Raji (cell line): ENCODE results near the gene MAGI1.

Source experiments
- POLR2A ChIP-seq: IDR thresholded peaks from 2 replicates; pipeline ENCODE4 v1.6.1; 2011; ENCODE audit warnings: low read depth, low read length, control low read depth; ENCODE audit not compliant: insufficient read depth

The MAGI1 gene

DNA sequence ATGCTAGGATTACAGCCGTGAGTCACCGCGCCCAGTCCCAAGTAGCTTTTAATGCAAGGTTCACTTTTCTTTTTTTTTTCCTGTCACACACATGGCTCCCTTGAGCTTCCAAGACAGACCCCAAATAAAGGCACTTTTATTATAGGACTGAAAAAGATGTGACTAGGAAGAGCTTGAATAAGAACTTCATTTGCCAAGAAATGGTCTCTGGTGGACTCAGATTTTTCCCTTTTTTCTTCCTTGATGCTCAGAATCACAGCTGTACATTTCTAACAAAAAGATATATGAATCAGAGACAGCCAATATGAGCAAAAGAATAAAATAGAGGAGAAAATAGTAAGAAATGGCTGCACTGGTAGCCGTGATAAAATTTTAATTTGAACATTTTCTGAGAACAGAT, 337.2 kb downstream of the MAGI1 start:
- TF ChIP-seq POLR2A = no peak

DNA sequence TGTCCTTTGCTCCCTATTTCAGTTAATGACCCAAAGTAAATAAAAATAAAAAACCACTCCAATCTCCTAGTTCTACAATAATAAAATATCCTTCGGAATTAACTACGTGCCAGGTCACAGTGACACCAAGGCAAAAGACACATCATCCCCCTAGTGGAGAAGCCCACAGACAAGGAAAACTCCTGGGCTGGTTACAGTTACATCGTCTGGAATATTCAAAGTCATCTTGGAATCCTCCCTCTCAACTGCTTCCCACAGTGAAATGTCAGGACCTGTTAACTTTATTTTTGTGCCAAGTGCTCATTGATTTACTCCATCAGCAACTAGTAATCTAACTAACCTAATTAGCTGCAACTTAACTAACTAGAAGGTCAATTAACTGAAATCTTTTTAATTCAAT, 349.3 kb downstream of the MAGI1 start:
- no peak for TF ChIP-seq POLR2A

DNA sequence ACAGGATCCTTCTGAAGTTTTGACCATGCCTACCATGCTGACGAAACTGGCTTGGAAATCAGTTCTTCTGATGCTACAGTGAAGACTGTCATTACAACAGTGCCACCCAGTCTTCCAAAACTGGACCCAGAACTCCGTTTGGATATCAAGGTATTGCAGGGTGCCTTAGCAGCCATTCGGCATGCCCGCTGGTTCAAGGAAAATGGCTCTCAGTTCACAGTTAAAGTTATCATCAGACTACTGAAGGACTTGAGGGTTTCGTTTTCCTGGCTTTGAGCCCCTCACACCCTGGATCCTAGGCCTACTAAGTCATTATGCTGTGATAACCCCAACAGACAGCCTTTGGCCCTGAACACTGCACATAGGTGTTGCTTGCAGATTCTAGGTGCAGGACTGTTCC, 351.0 kb downstream of the MAGI1 start:
- TF ChIP-seq POLR2A = no peak

DNA sequence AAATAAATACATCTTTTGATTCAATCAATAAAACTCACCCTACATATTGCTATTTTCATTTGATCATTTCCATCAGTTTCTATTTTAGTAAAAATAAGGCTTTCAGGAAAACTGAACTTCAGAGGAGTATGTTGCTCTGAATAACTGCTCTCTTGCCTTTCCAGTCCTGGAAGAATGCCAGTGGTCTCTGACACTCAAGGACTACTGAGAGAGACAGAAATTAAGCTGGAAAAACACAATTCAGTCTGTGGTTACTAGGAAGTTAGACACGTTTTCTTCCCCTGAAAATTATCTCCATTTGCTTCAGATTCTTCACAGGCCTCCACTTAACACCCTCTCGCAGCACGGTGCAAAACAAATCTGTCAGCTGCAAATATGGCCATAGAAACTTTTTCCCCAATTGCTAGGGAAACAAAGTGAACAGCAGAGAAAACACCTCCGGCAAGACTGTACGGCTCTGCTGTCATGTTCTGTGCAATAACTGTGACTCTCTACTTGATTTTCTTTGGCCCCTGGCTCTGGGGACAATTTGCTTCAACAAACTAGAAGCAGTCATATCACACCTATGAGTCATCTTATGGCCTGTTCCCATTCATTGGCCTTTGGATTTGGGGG, 353.0 kb downstream of the MAGI1 start:
- TF ChIP-seq POLR2A = no peak

DNA sequence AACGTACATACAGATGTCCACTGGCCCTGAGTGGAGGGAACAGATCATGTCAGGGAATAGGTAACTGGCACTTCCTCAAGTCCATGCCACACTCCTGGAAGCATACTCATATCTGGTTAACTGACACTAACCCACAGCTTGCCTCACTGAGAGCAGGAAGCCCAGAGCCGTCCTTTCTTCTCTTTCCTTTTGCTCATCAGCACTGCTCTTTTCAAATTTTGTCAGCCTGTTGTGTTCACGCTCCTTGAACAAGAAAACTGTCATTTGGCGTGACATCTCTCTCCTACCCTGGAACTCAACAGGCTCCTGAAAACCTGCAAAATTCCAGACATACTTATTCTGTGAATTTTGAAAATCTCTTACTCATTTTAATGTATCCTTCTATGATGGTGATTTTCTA, 360.2 kb downstream of the MAGI1 start:
- no peak for TF ChIP-seq POLR2A

DNA sequence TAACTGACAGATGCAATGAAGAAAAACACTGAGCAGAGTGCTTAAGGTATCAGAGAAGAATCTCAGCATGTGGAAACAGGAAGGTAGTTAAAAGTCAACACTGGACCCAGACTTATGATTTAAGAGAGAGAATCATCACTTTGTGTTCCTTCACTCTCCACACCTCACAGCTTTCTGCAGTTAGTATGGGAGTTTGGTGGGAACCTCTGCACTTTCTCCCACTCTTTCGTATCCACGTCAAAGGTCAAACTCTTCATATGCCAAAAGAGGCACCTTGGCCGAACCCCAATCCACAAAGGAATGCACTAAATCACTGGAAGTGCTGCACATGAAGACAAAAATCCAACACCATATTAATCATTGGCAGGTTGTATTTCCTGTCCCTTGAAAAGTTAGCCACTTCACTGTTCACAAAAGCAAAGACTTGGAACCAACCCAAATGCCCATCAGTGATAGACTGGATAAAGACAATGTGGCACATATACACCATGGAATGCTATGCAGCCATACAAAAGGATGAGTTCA, 361.2 kb downstream of the MAGI1 start:
- TF ChIP-seq POLR2A = no peak

DNA sequence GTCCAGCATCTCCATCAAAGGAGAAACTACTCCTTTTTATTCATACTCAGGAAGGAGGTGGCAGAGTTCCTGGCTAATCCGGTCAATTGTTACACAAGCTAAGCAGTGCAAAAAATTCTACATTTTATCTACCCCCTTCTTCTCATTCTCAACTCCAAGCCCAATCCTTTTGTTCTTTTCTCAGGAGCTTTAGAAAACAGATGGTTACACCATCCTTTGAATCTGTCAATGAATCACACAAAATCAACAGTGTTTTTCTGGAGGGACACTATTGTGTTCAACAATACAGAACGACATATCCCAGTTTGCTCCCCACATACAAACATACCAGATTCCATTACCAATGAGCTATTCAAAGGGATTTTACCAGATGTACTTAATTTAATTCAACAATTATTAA, 362.1 kb downstream of the MAGI1 start:
- no peak for TF ChIP-seq POLR2A

DNA sequence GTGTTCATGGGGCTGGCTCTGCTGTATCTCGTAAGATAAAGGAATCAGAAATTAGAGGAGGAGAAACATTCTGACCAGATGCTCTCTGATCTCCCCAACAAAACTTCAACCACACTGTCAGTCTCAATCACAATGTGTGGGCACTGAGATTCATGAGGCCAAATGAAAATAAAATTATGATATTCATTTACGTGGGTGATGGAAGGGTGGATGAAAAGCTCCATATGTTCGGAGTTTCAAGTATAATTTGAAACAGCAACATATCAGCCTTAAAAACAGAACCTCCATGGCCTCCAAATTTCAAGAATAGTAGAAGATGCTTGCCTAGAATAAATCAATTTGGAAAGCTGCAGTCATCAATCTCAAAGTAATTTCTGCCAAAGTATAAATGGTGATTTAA, 363.7 kb downstream of the MAGI1 start:
- no peak for TF ChIP-seq POLR2A

DNA sequence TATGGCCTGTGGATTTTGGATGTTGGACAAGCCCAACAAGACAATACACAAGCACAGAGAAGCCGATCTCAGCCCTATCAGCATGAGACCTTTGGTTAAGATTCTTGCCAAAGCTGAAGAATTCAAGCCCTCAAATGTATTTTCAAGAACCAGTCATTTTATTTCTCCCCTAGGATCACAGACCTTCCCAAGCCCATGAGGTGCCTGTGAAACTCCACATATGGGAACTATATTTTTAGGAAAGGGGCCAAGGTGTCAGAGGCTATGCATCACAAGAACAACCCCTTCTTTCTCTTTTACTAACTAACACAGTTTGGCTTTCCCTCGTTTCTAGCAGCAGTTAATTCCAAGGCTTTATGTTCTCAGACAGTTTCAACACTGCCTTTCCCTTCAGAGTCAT, 364.5 kb downstream of the MAGI1 start:
- no peak for TF ChIP-seq POLR2A

DNA sequence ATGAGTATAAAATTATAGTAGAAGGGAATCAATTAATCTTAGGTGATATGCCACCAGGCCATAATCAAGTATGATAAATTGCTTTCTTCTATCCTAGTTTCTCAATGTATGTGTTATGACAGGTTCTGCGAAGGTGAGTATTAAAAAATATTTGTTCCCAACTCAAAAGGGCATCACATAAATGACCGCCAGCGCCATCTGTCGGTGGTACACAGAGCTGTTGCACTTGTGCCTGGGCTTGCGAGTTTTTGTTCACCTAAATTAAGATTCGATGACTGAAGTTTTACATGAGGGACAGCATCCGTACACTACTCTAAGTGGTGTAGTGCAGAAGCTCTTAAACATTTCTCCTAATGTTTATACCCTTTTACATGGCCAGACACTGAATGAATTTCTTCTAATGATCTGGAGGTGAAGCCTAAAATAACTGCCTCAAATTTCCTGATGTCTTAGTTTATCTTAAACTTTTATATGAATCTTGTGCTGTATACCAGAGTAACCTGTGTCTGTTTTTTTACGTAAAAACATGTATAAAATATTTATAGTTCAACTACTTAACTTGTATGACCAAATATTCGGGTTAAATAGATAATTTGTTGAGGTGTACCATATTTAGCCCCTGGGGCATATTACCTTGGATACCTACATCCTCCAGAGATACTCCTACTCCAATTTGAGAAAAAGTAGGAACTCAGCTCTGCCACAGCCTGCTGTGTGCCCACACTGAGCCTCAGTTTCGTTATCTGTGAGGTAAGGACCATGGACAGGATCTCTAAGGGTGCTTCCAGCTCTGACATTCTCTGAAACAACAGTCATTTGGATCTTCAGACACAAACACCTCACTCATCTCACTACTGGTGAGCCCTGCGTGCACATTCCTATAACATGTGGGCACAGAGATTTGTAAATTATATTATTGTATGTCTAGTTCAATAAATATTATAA, 365.6 kb downstream of the MAGI1 start:
- no peak for TF ChIP-seq POLR2A

DNA sequence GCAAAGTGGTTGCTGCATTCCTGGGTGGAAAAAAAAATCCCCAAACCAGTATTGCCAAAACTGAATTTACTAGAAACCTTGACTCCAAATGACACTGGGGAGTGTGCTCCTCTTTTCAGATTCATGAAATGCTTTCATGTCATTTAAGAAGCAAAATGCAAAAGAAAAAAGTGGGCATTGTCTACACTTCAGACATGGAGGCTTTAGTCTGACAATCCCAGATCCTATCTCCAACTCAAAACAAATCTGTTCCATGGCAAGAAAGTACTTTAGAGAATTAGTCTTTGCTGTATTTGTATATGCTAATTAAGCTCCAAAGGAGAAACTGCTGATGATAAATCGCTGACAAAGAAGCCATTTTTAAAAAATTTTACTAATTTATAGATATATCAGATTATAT, 366.7 kb downstream of the MAGI1 start:
- TF ChIP-seq POLR2A = no peak

DNA sequence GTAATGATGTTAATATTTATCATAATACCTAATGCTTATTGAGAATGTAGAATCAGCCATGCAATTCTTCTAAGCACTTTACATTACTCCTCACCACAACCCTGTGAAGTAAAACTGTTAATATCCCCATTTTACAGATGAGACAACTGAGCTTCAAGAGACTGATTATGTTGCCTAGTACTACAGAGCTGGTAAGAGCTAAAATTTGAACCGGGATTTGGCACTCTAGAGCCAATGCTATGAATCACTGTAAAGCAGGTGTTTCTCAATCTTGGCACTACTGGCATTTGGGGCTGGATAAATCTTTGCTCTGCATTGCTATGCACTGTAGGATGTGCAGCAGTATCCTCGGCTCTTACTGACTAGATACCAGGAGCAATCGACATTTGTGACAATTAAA, 367.7 kb downstream of the MAGI1 start:
- no peak for TF ChIP-seq POLR2A

DNA sequence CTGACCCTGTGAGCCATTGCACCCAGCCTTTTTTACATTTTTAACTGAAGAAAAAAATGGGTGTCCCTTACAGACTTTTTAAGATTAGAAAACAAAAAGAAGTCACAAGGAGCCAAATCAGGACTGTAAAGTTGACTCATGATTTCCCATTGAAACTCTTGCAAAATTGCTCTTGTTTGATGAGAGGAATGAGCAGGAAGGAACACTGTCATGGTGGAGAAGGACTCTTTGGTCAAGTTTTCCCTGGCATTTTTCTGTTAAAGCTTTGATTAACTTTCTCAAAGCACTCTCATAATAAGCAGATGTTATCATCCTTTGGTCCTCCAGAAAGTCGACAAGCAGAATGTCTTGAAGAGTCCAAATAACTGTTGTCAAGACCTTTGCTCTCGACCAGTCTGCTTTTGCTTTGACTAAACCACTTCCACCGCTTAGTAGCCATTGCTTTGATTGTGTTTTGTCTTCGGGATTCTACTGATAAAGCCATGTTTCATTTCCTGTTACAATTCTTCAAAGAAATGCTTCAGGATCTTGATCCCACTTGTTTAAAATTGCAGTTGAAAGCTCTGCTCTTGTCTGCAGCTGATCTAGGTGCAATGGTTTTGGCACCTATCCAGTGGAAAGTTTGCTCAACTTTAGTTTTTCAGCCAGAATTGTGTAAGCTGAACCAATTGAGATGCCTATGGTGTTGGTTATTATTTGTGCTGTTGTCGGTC, 369.4 kb downstream of the MAGI1 start:
- no peak for TF ChIP-seq POLR2A

DNA sequence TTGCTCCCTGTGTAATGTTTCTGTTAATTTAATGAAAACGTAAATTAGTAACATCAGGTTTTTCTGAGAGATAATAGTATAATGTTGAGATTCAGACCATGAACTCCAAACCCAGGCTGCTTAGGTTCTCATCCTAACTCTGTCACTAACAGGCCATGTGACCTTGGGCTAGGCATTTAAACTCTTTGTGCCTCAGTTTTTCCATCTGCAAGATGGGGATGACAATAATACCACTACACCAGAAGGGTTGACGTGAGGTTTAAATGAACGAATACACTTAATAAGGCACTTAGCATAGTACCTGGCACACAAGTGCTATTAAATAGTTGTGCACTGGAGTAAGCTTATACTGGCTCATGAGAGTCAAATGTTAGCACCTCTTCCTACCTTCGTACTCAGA, 370.8 kb downstream of the MAGI1 start:
- no peak for TF ChIP-seq POLR2A

DNA sequence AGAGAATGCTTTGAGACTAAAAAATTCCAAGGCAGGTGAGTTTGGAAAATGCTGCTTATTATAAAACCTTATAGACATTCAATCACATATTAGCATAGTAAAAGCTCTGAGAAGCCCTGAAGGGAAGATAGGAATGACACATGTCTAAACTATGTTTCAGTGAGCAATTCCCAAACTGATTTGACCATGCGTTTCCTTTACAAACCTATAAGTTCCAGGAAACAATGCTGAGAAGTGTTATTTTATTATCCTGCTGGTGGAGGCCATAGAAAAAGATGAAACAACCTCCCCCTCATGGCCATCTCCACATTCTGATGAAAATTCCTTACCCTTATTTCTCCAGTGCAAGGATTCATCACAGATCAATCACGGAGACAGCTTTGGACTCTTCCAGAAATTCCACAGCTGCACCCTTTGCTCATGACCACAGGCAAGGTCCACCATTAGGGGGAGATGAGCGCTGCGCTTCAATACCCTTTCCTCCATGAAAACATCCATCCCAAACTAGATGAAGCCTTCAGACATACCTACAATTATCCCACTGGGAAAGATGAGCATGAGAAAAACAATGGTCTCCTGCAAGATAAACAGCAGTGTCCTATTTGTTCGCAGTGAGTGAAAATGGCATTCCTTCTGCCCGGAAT, 372.1 kb downstream of the MAGI1 start:
- TF ChIP-seq POLR2A = no peak

DNA sequence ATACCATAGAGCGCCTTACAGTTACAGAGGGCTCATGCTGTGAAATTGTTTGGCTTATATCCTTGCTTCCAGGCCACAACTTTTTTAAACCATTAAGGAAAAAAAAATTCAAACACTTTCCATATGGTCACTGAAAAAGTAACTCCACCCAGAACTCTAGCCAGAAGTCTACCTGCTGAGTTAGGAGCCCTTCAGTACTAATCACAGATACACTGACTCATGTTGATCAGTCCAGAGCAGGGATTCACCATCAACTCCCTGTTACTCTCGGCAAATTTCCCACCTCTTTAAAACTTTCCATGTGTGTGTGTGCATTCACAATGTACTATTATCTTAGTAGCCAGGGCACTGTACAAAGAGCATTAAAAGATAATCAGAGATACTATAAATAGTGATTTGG, 372.8 kb downstream of the MAGI1 start:
- TF ChIP-seq POLR2A = no peak

DNA sequence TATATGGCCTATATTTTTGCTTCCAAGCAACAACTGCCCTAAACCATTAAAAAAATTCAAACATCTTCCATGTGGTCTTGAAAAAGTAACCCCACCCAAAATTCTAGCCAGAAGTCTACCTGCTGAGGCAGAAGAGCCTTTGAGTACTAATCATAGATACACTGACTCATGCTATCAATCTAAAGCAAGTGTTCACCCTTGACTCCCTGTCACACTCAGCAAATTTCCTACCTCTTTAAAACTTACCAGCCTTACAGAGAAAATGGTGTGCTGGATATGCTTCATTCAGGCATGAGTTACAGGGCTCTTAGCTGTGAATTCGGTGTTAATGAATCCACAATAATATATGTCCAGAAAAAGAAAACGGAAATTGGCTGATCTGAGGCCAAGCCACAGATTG, 373.8 kb downstream of the MAGI1 start:
- no peak for TF ChIP-seq POLR2A
